ENCODE data around the gene DACH1. TPM values are rescaled to one million over a fixed set of nuclear protein-coding genes. Genes with fewer than 3 reads are reported as not detected.

DACH1 gene
- total and polyA plus RNA-seq, 2 donors (not counting 3 experiments of a cell fraction or from before 2014, with no cell fraction given): 8.6 to 28.3 TPM

DNA sequence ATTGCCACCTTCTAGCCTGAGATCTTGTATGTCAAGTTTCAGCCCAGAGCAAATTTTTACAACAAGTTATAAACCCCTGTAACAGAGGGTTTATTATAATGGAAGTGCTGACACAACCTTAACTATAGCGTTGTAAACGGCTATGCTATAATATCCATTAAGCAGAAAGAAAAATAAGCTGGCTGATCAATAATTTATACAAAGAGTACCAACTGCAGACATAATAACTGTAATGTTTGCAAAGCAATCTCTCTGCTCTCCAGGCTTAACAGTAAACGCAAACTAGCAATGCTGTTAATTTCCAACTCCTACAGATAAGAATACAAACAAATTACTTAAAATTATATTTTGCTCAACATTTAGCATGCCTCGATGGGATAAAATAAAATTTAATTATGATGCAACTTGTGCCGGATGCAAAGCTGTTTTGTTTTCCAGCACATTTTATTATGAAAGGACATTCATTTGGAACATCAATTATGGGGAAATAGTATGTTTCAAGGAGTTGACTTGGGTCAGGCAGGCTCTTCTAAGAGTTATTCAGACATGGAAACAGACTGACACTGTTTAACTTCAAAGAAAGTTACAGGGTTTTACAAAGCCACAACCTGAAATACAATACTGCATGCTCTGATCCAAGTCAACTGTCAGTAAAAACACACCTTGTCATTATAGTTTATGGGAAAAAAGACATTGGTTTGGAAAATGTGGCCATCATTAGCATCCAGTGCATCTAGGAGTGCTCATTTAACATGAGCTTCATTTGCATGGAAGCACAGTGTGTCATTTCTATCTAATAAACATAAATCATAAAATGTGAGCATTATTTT is 6.6 kb upstream of the DACH1 start:
- DNase-seq (ENCODE audit: low read depth, low spot score): no peak
- ChIA-PET CTCF (no interaction called here), POLR2A (no interaction called here)
- Histone ChIP-seq H3K4me2 (ENCODE audit: insufficient read depth, low read length) (no peak overlapping the region), H2AFZ (ENCODE audit: low read depth, low read length) (no peak overlapping the region), H3K9me3 (replicated peaks; ENCODE audit: control insufficient read depth, insufficient read depth, low read length) (no peaks in the 10 kb centered on the region), H3K4me1 (ENCODE audit: control insufficient read depth, extremely low read depth, insufficient read depth, low read length) (no peaks in the 10 kb centered on the region), H3K27me3 (ENCODE audit: control insufficient read depth in 2 of 2, insufficient read depth in 2 of 2, low read length in 2 of 2) (peaks cover 0 to 4% of the 10 kb centered on the region in 2 experiments), H3K27ac (ENCODE audit: insufficient read depth, low read depth, low read length) (no peak overlapping the region), H3K79me2 (ENCODE audit: control insufficient read depth, insufficient read depth, low read length) (no peaks in the 10 kb centered on the region), H3K4me3 (replicated peaks in 1 of 3; ENCODE audit: insufficient read depth in 1 of 3, low read depth in 1 of 3, low read length in 3 of 3) (no peak overlapping the region), H3K36me3 (ENCODE audit: control insufficient read depth in 2 of 2, extremely low read depth in 1 of 2, insufficient read depth in 2 of 2, low read length in 2 of 2) (no peaks in the 10 kb centered on the region), H3K9ac (replicated peaks; ENCODE audit: extremely low read depth, insufficient read depth, low read length) (no peak overlapping the region), H3K9me1 (replicated peaks; ENCODE audit: control insufficient read depth, extremely low read depth, insufficient read depth, low read length) (no peaks in the 10 kb centered on the region), H4K20me1 (replicated peaks; ENCODE audit: control insufficient read depth, extremely low read depth, insufficient read depth, low read length) (no peaks in the 10 kb centered on the region)
- dilution Hi-C loops (cut with MboI; ENCODE audit: extremely low pct_ligation_motif_present, low sequenced_read_pairs) (no loop called here), intact Hi-C loops (cut with micrococcal nuclease) (no loop called here)
- no peak for FAIRE-seq
- BruUV-seq (replicated peaks): no TSS peak
- no peak for TF ChIP-seq FOS (IDR thresholded peaks at IDR 0.05; ENCODE audit: borderline replicate concordance, insufficient read depth, low read length)
- no peak for TF ChIP-seq POLR2AphosphoS5 (IDR thresholded peaks at IDR 0.05; ENCODE audit: insufficient read depth, low read depth, low read length)
- TF ChIP-seq GATA2 (IDR thresholded peaks at IDR 0.05; ENCODE audit: insufficient read depth, insufficient read length, low read depth, low read length): no peak
- no peak for TF ChIP-seq JUN (IDR thresholded peaks at IDR 0.05; ENCODE audit: borderline replicate concordance, insufficient read depth, insufficient read length, low read depth)
- TF ChIP-seq, protein P1, sequence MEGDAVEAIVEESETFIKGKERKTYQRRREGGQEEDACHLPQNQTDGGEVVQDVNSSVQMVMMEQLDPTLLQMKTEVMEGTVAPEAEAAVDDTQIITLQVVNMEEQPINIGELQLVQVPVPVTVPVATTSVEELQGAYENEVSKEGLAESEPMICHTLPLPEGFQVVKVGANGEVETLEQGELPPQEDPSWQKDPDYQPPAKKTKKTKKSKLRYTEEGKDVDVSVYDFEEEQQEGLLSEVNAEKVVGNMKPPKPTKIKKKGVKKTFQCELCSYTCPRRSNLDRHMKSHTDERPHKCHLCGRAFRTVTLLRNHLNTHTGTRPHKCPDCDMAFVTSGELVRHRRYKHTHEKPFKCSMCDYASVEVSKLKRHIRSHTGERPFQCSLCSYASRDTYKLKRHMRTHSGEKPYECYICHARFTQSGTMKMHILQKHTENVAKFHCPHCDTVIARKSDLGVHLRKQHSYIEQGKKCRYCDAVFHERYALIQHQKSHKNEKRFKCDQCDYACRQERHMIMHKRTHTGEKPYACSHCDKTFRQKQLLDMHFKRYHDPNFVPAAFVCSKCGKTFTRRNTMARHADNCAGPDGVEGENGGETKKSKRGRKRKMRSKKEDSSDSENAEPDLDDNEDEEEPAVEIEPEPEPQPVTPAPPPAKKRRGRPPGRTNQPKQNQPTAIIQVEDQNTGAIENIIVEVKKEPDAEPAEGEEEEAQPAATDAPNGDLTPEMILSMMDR (IDR thresholded peaks at IDR 0.05; ENCODE audit: extremely low read depth in 1 of 2, insufficient read depth in 1 of 2, low read depth in 1 of 2, low read length in 2 of 2): no peak
- TF ChIP-seq, protein P2, sequence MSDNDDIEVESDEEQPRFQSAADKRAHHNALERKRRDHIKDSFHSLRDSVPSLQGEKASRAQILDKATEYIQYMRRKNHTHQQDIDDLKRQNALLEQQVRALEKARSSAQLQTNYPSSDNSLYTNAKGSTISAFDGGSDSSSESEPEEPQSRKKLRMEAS (IDR thresholded peaks at IDR 0.05; ENCODE audit: insufficient read depth, insufficient read length): no peak
- TF ChIP-seq EZH2 (IDR thresholded peaks at IDR 0.05; ENCODE audit: borderline replicate concordance, low read depth, low read length, severe bottlenecking): no peak
- TF ChIP-seq MYC (IDR thresholded peaks at IDR 0.05; ENCODE audit: low read depth, low read length): no peak
- TF ChIP-seq POLR2A (IDR thresholded peaks at IDR 0.05; ENCODE audit: low read depth, low read length): no peak

Data from endothelial cell of umbilical vein (primary cell).